K562 (cell line): ENCODE measurements around the gene PSME1. TPM values are rescaled to one million over a fixed set of nuclear protein-coding genes. Genes with fewer than 3 reads are reported as not detected.

ENCODE experiments used
- CEBPB ChIP-seq: fragments of 450-650 bp; IDR thresholded peaks from 2 replicates; pipeline ENCODE4 v1.6.1; 2016; ENCODE audit warnings: missing genetic modification characterization, missing compliant biosample characterization
- CREM ChIP-seq: IDR thresholded peaks from 2 replicates; pipeline ENCODE4 v1.6.1; 2014; ENCODE audit warnings: antibody characterized with exemption, low read depth
- FOXM1 ChIP-seq, 2 experiments: fragments of 450-650 bp in 1 of 2; sonication (generic) in 1 of 2; formaldehyde crosslinking in 1 of 2; IDR thresholded peaks; 2 replicates each; pipeline versions ENCODE4 v1.6.1 to v1.9.0; 2017 to 2022; ENCODE audit warnings: low read depth in 2 of 2, mild to moderate bottlenecking in 2 of 2, missing genetic modification reagents in 1 of 2, moderate library complexity in 1 of 2
- FOXO4 ChIP-seq: fragments of 450-650 bp; formaldehyde crosslinking; IDR thresholded peaks from 2 replicates; pipeline ENCODE4 v1.4.0; 2020; ENCODE audit warnings: mild to moderate bottlenecking, moderate library complexity
- GMEB1 ChIP-seq: fragments of 250-450 bp; sonication (Bioruptor Pico); IDR thresholded peaks from 2 replicates; pipeline ENCODE4 v1.4.0; 2020; ENCODE audit warnings: mild to moderate bottlenecking
- HBP1 ChIP-seq: fragments of 450-650 bp; formaldehyde crosslinking; IDR thresholded peaks from 2 replicates; pipeline ENCODE4 v1.4.0; 2022; ENCODE audit warnings: missing genetic modification characterization
- HDAC1 ChIP-seq, 2 experiments: fragments of 450-650 bp; IDR thresholded peaks; 2 replicates each; pipeline ENCODE4 v1.6.1; 2016 to 2017; ENCODE audit warnings: inconsistent platforms in 1 of 2, mild to moderate bottlenecking in 1 of 2, moderate library complexity in 1 of 2
- JUNB ChIP-seq: fragments of 450-650 bp; formaldehyde crosslinking; conservative IDR thresholded peaks from 2 replicates; pipeline ENCODE4 v1.4.0; 2020; ENCODE audit warnings: mild to moderate bottlenecking
- PHF8 ChIP-seq: fragments of 200-600 bp; sonication (generic); IDR thresholded peaks from 2 replicates; pipeline ENCODE4 v1.6.1; 2012; ENCODE audit warnings: mixed run types, mild to moderate bottlenecking, inconsistent platforms, low read length, moderate library complexity, borderline replicate concordance
- RAD51 ChIP-seq: fragments of 450-650 bp; IDR thresholded peaks from 2 replicates; pipeline ENCODE4 v1.7.1; 2016; ENCODE audit warnings: low read depth, mild to moderate bottlenecking, borderline replicate concordance
- RBBP5 ChIP-seq: fragments of 200-600 bp; sonication (generic); IDR thresholded peaks from 2 replicates; pipeline ENCODE4 v1.6.1; 2012; ENCODE audit warnings: borderline replicate concordance, mild to moderate bottlenecking, low read length, control low read depth, inconsistent platforms; ENCODE audit not compliant: insufficient read depth, poor library complexity, severe bottlenecking
- SAFB ChIP-seq: fragments of 200-400 bp; formaldehyde crosslinking; IDR thresholded peaks from 2 replicates; pipeline ENCODE4 v1.6.1; 2017; ENCODE audit warnings: low read depth, low read length, borderline replicate concordance
- SNAPC5 ChIP-seq: fragments of 250-450 bp; sonication (Bioruptor Pico); IDR thresholded peaks from 2 replicates; pipeline ENCODE4 v1.8.0; 2021; ENCODE audit warnings: moderate library complexity, mild to moderate bottlenecking, inconsistent platforms
- TAF1 ChIP-seq: IDR thresholded peaks from 2 replicates; pipeline ENCODE4 v1.6.1; 2011; ENCODE audit warnings: mild to moderate bottlenecking, low read length, moderate library complexity; ENCODE audit not compliant: insufficient read depth, control insufficient read depth, severe bottlenecking; ENCODE audit errors: extremely low read depth
- TAF9B ChIP-seq: fragments of 450-650 bp; IDR thresholded peaks from 2 replicates; pipeline ENCODE4 v1.6.1; 2018; ENCODE audit warnings: mild to moderate bottlenecking; ENCODE audit not compliant: partially characterized antibody
- TAL1 ChIP-seq: fragments of 450-650 bp; IDR thresholded peaks from 2 replicates; pipeline ENCODE4 v1.6.1; 2016; ENCODE audit warnings: mild to moderate bottlenecking
- TCF15 ChIP-seq: fragments of 250-450 bp; sonication (Bioruptor Pico); IDR thresholded peaks from 2 replicates; pipeline ENCODE4 v1.8.0; 2022; ENCODE audit warnings: moderate library complexity, mild to moderate bottlenecking, inconsistent platforms
- TCF7L2 ChIP-seq: fragments of 150-350 bp; IDR thresholded peaks from 2 replicates; pipeline ENCODE4 v1.6.1; 2016; ENCODE audit warnings: low read depth, mild to moderate bottlenecking, low read length, moderate library complexity
- YY1 ChIP-seq, 3 experiments: IDR thresholded peaks; 2 replicates each; pipeline ENCODE4 v1.6.1; 2011; ENCODE audit warnings: low read length in 2 of 3, mild to moderate bottlenecking in 2 of 3, moderate library complexity in 2 of 3, borderline replicate concordance in 1 of 3, control low read depth in 1 of 3, low read depth in 1 of 3; ENCODE audit not compliant: insufficient read depth in 3 of 3, insufficient replicate concordance in 2 of 3, control insufficient read depth in 1 of 3, insufficient read length in 1 of 3; ENCODE audit errors: extremely low read depth in 1 of 3
- ZNF24 ChIP-seq: fragments of 450-650 bp; IDR thresholded peaks from 2 replicates; pipeline ENCODE4 v1.6.1; 2016
- polyA plus RNA-seq, 8 experiments: library from polyadenylated mRNA; depleted of rRNA in 4 of 8; stranded (reverse) in 5 of 8; unstranded in 3 of 8; fragments of >200 nt; fragmentation: Nextera tagmentation in 2 of 8; fragmentation: Illumina TruSeq in 1 of 8; extraction: Ambion mirVana in 2 of 8; extraction: Trizol in 1 of 8; gene quantifications; 2 replicates each; pipeline versions ENCODE4 v1.2.1 to v1.2.3, GENCODE V29; 2011 to 2014; ENCODE audit warnings: inconsistent platforms in 1 of 8, missing spikeins in 1 of 8
- total RNA-seq, 7 experiments: library from RNA; depleted of rRNA in 6 of 7; stranded (reverse); fragments of >200 nt in 6 of 7; fragmentation: Illumina TruSeq in 2 of 7; extraction: Trizol in 2 of 7; gene quantifications; 2 replicates each; pipeline versions ENCODE4 v1.2.1 to v1.2.3, GENCODE V29; 2011 to 2021; ENCODE audit warnings: low replicate concordance in 1 of 7

The PSME1 gene
- total and polyA plus RNA-seq, 9 of the 15 experiments (the other 6 are each of a cell fraction or from before 2014, with no cell fraction given), result 20.3 to 180 (median 67.5) TPM

GRCh38 chr14:24114532-24115421, 21.2 kb upstream of the PSME1 start, which contains the start of the genes DCAF11 and NRL (continued):
- TF ChIP-seq FOXO4 (CRISPR knock-in tag), result no peak
- peak in 1 of 3 experiments; percentile 72 for TF ChIP-seq YY1 (IDR thresholded peaks at IDR 0.05; ENCODE audit: borderline replicate concordance in 1 of 3, control insufficient read depth in 1 of 3, extremely low read depth in 1 of 3, insufficient read depth in 3 of 3, insufficient read length in 1 of 3, insufficient replicate concordance in 2 of 3, low read depth in 1 of 3, low read length in 2 of 3)
- peak; percentile 91 for TF ChIP-seq SAFB
- TF ChIP-seq PHF8, result peak; percentile 58; the same call in 1 of the 2 replicates
- peak in 1 of 2 experiments; percentile 98; a peak in 2 of 4 replicates for TF ChIP-seq HDAC1 (IDR thresholded peaks at IDR 0.05)
- peak; percentile 62; the same call in 1 of the 2 replicates for TF ChIP-seq FOXM1 (IDR thresholded peaks at IDR 0.05; ENCODE audit: low read depth)
- 0 out of 2 replicates have a peak, but pooled peaks have one; percentile 50 for TF ChIP-seq FOXM1 (CRISPR knock-in tag; IDR thresholded peaks at IDR 0.05; ENCODE audit: low read depth)
- peak; percentile 91 for TF ChIP-seq RAD51
- TF ChIP-seq TCF15 (CRISPR knock-in tag), result no peak
- TF ChIP-seq TAF1, result peak; percentile 60
- TF ChIP-seq ZNF24, result peak; percentile 24; the same call in 1 of the 2 replicates
- TF ChIP-seq RBBP5, result peak; percentile 61
- peak; percentile 93 for TF ChIP-seq CREM
- TF ChIP-seq TAF9B, result peak; percentile 5
- no peak for TF ChIP-seq JUNB (CRISPR knock-in tag)
- peak; percentile 64 for TF ChIP-seq GMEB1 (CRISPR knock-in tag)
- TF ChIP-seq HBP1 (CRISPR knock-in tag), result no peak
- TF ChIP-seq TCF7L2, result no peak
- no peak for TF ChIP-seq SNAPC5 (CRISPR knock-in tag)
- no peak for TF ChIP-seq TAL1
- peak; percentile 72 for TF ChIP-seq CEBPB (tag)
